Measurements from ENCODE around the gene ASCL3. TPM values are rescaled to one million over a fixed set of nuclear protein-coding genes. Genes with fewer than 3 reads are reported as not detected.
A peak's percentile ranks its signal among the peaks of the same experiment; 100 is the strongest.
"Not testable (repeated sequence)": the region's sequence is repeated elsewhere in the genome, so short reads cannot be mapped to it uniquely, and the experiment has no call there.

The ASCL3 gene
- total RNA-seq = not detected

GRCh38 chr11:8942518-8943066 is at the start of gene ASCL3:
Gene ASCL3, minus strand, starts transcription at chr11:8943016. Its CDS starts 4,855 bp downstream, at chr11:8938161.
- Mint-ChIP-seq H3K27ac (no peak within 1 kb of the TSS), H3K27me3 (peaks cover 13% of the 10 kb centered on the region), H3K9me3 (no peaks in the 10 kb centered on the region), H3K4me3 (no peak within 1 kb of the TSS), H3K4me1 (no peaks in the 10 kb centered on the region), H3K36me3 (peaks cover 7% of the 10 kb centered on the region)
- no peak for DNase-seq

- Mint-ChIP-seq H3K4me3 (no peak overlapping the region), H3K27ac (no peak overlapping the region), H3K27me3 (peaks cover 15% of the 10 kb centered on the region), H3K4me1 (no peaks in the 10 kb centered on the region), H3K9me3 (no peaks in the 10 kb centered on the region), H3K36me3 (no peaks in the 10 kb centered on the region)
- DNase-seq = no peak
Observed at GRCh38 chr11:8989453-8989852, 46.6 kb upstream of the ASCL3 start.

- no peaks in the 10 kb centered on the region for H3K4me1 Mint-ChIP-seq
- H3K27me3 Mint-ChIP-seq = peaks cover 15% of the 10 kb centered on the region
- no peak for DNase-seq
- no peaks in the 10 kb centered on the region for H3K9me3 Mint-ChIP-seq
- no peak overlapping the region for H3K27ac Mint-ChIP-seq
- H3K4me3 Mint-ChIP-seq = no peak overlapping the region
- H3K36me3 Mint-ChIP-seq = no peaks in the 10 kb centered on the region
Observed at GRCh38 chr11:8988329-8989234, 45.8 kb upstream of the ASCL3 start.

- Mint-ChIP-seq H3K27ac (no peak overlapping the region), H3K27me3 (peaks cover 15% of the 10 kb centered on the region), H3K4me3 (no peak overlapping the region), H3K4me1 (no peaks in the 10 kb centered on the region), H3K36me3 (no peaks in the 10 kb centered on the region), H3K9me3 (no peaks in the 10 kb centered on the region)
- DNase-seq = no peak
Observed at GRCh38 chr11:8987446-8987845, 44.6 kb upstream of the ASCL3 start.

DNA sequence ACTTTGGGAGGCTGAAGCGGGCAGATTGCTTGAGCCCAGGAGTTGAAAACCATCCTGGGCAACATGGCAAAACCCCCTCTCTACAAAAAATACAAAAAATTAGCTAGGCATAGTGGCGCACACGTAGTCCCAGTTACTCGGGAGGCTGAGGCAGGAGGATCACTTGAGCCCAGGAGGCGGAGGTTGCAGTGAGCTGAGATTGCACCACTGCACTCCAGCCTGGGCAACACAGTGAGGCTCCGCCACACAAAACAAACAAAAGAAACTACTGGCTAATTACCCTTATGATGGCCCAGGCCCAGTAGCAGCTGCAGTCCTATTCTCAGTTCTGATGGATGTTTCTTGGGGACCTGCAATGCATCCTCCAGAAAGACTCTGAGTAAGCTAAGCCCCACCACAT is 44.0 kb upstream of the ASCL3 start:
- H3K4me3 Mint-ChIP-seq, H3K27ac Mint-ChIP-seq, H3K4me1 Mint-ChIP-seq, H3K9me3 Mint-ChIP-seq, DNase-seq, H3K36me3 Mint-ChIP-seq: not testable (repeated sequence)
- peaks cover 15% of the 10 kb centered on the region for H3K27me3 Mint-ChIP-seq

DNA sequence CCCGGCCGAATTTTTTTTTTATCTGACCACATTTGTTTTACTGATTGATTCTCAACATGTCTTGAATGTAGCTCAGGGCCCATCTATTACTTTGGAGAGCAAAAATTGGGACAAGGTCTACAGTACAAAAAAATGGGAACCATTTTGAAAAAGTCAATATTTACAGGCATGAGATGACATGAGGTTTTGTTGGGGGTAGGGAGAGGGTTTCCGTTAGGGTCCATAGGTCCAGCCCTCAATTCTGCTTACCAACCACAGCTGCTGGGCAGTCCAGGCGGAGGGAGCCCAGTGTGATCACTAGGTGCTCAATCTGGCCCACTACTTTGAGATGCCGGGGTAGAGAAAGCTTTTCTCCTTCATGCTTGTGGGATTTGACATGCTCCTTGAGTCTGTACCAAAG is 42.6 kb upstream of the ASCL3 start:
- Mint-ChIP-seq H3K27ac (no peak overlapping the region), H3K9me3 (no peaks in the 10 kb centered on the region), H3K4me1 (no peaks in the 10 kb centered on the region), H3K27me3 (peaks cover 10% of the 10 kb centered on the region), H3K4me3 (no peak overlapping the region), H3K36me3 (no peaks in the 10 kb centered on the region)
- no peak for DNase-seq

DNA sequence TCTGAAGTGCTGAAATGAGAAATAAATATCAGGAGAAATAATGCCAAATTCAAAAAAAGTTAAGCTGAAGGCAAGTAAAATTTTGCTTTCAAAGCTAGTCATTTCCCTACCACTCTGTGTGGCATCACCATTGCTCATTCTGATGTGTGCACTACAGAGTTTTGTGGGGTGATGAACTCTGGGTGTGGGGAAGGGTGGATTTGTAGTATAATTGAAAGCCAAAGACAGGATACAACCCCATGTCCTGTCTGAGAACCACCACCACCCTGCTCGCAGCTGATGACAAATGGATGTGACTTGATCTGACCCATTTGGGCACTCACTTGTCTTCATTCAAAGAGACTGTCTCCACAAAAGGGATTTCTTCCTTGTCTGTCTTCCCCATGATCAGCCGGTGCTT is 40.7 kb upstream of the ASCL3 start:
- no peak for DNase-seq
- H3K36me3 Mint-ChIP-seq = no peaks in the 10 kb centered on the region
- H3K9me3 Mint-ChIP-seq = no peaks in the 10 kb centered on the region

GRCh38 chr11:8980485-8980884 is 37.7 kb upstream of the ASCL3 start:
- Mint-ChIP-seq H3K36me3 (no peaks in the 10 kb centered on the region), H3K27ac (no peak overlapping the region), H3K4me3 (no peak overlapping the region), H3K9me3 (no peaks in the 10 kb centered on the region), H3K4me1 (no peaks in the 10 kb centered on the region), H3K27me3 (no peaks in the 10 kb centered on the region)
- no peak for DNase-seq

More for the DNA sequence above, 40.7 kb upstream of the ASCL3 start:
- H3K27me3 Mint-ChIP-seq = peaks cover 6% of the 10 kb centered on the region
- no peak overlapping the region for H3K4me3 Mint-ChIP-seq
- H3K27ac Mint-ChIP-seq = no peak overlapping the region
- H3K4me1 Mint-ChIP-seq = no peaks in the 10 kb centered on the region

- not testable (repeated sequence) for H3K4me1 Mint-ChIP-seq, H3K4me3 Mint-ChIP-seq, DNase-seq, H3K9me3 Mint-ChIP-seq, H3K36me3 Mint-ChIP-seq, H3K27ac Mint-ChIP-seq, H3K27me3 Mint-ChIP-seq
Observed at GRCh38 chr11:8979365-8979764, 36.5 kb upstream of the ASCL3 start.

DNA sequence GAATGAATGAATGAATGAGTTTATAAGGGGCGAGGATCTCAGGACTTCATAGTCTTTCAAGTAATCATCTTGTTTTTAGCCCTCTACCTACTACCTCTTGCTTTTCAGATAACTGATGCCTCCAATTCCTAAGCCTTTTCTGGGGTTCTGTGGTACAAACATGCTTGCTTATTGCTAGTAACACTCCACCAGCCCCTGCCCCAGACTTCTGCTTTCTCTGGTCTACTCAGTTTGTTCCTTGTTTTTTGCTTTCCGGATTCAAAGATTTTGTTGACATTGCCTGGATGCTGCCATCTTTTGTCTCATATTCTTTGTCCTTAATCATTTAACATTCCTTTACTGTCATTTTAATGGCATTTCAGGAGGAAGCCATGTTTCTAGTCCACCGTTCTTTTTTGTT is 30.3 kb upstream of the ASCL3 start:
- H3K27ac Mint-ChIP-seq = no peak overlapping the region
- H3K4me3 Mint-ChIP-seq = no peak overlapping the region
- H3K36me3 Mint-ChIP-seq = peaks cover 1% of the 10 kb centered on the region
- H3K4me1 Mint-ChIP-seq = no peaks in the 10 kb centered on the region
- no peaks in the 10 kb centered on the region for H3K9me3 Mint-ChIP-seq
- no peaks in the 10 kb centered on the region for H3K27me3 Mint-ChIP-seq
- DNase-seq = no peak

- peaks cover 1% of the 10 kb centered on the region for H3K36me3 Mint-ChIP-seq
- DNase-seq = no peak
- no peaks in the 10 kb centered on the region for H3K9me3 Mint-ChIP-seq
- no peaks in the 10 kb centered on the region for H3K27me3 Mint-ChIP-seq
- H3K4me3 Mint-ChIP-seq = no peak overlapping the region
- H3K4me1 Mint-ChIP-seq = no peaks in the 10 kb centered on the region
- no peak overlapping the region for H3K27ac Mint-ChIP-seq
Observed at GRCh38 chr11:8971924-8972316, 29.1 kb upstream of the ASCL3 start.

DNA sequence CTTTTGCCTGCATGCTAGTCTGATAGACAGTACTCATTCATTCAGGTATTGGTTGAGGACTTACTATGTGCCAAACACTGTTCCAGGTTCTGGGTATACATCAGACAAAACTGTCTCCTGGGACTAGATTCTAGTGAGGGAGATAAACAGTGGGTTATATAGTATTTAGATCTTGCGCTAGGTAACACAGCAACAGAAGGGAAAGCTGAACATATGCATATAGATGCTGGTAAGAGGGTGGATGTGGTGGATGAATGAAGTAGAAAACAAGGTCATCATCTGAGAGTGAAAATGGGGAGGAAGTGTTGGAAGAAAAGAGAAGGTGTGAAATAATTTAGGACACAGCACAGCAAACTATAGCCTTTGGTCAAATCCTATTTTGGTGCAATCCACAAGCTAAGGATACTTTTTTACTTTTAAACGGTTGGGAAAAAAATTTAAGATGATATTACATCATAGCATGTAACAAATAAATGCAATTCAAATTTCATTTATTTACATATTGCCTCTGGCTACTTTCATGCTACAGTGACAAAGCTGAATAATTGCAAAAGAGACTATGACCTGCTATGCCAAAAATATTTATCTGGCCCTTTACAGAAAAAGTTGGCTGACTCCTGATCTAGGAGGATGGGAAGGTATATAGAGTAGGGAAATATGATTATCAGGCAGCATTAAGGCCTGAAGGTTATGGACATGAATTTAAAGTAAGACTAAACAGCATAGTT is 28.5 kb upstream of the ASCL3 start:
- no peak for DNase-seq
- Mint-ChIP-seq H3K4me3 (no peak overlapping the region), H3K4me1 (peaks cover 2% of the 10 kb centered on the region), H3K27me3 (no peaks in the 10 kb centered on the region), H3K36me3 (peaks cover 1% of the 10 kb centered on the region), H3K9me3 (no peaks in the 10 kb centered on the region), H3K27ac (no peak overlapping the region)

GRCh38 chr11:8967184-8967583 is 24.4 kb upstream of the ASCL3 start:
- no peak overlapping the region for H3K4me3 Mint-ChIP-seq
- H3K4me1 Mint-ChIP-seq = peaks cover 21% of the 10 kb centered on the region
- DNase-seq = no peak
- H3K36me3 Mint-ChIP-seq = peaks cover 3% of the 10 kb centered on the region
- no peak overlapping the region for H3K27ac Mint-ChIP-seq
- no peaks in the 10 kb centered on the region for H3K9me3 Mint-ChIP-seq
- H3K27me3 Mint-ChIP-seq = no peaks in the 10 kb centered on the region

DNA sequence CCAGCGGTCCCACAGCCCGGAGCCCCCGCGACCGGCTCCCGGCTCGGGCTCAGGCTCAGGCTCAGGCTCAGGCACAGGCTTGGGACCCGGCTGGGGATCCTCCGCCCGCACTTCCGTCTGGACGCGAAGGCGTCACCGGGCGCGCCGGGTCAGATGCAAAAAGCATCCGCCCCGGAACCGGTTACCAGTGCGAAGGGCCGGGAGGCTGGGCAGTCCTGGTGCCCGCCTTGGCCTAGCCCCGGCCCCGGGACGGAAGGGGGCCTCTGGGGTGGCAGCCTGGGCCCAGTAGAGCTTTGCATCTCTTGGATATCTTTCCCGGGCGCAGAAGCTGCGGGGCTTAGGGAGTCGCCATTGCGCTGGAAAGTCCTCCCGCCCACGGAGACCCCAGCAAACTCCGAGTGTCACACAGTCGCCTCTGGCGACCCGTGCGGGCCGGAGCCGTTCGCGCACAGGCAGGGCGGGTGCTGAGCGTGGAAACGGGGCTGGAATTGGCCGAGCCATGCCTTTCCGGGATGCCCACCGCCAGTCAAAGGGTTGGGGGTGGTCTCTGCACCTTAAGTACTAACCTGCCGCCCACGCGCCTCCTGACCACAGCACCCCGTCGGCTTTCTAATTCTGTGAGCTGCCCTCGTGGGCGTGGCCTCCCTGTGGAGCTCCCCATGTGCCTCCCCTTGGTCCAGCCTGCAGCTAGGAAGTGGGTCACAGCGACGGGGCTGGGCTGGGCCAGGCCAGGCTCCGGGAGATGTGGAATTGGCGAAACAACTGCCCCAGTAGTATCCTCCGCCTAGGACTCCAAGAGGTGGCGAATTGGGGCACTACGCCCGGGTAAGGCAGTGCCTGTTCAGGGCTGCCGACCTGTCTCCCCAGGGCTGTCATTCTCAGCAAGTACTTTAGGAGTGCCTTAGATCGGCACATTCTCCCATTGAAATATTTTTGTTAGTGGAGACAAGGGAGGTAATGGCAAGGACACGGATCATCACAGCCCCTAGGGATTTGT is 21.8 kb upstream of the ASCL3 start, which contains the start of gene TMEM9B:
TSS of gene TMEM9B (minus strand) at position 119 of the 997 bp plus-strand sequence. CDS start 129 bp downstream, outside the sequence.
- H3K4me1 Mint-ChIP-seq = peaks cover 29% of the 10 kb centered on the region
- H3K27ac Mint-ChIP-seq = peak within 1 kb of the TSS; percentile 93
- peak; percentile 89 for DNase-seq
- no peaks in the 10 kb centered on the region for H3K27me3 Mint-ChIP-seq
- peaks cover 3% of the 10 kb centered on the region for H3K36me3 Mint-ChIP-seq
- no peaks in the 10 kb centered on the region for H3K9me3 Mint-ChIP-seq
- H3K4me3 Mint-ChIP-seq = peak within 1 kb of the TSS; percentile 99
